Upper lobe of left lung (tissue), 6 donors: ENCODE measurements around the gene MYDGF. TPM values are rescaled to one million over a fixed set of nuclear protein-coding genes. Genes with fewer than 3 reads are reported as not detected.

Experiments used
- ATAC-seq, 2 donors: fragments of 200-7000 bp; cut with Tn5 transposase; one replicate each; pipeline ENCODE4 v1.9.1; 2022; ENCODE audit warnings: mild to moderate bottlenecking in 2 of 2, moderate library complexity in 2 of 2; ENCODE audit not compliant: low FRiP score in 2 of 2
- DNase-seq, 2 donors: peaks; one replicate each; pipeline ENCODE4 v3.0.0-alpha.2; 2019 to 2020
- H3K27ac ChIP-seq, 4 donors: fragments of 200-600 bp; sonication (generic); one replicate each; pipeline ENCODE4 v1.5.1; 2016 to 2019
- H3K27me3 ChIP-seq, 4 donors: fragments of 200-600 bp; sonication (generic); one replicate each; pipeline ENCODE4 v1.5.1; 2017 to 2019
- H3K36me3 ChIP-seq, 4 donors: fragments of 200-600 bp; sonication (generic); one replicate each; pipeline ENCODE4 v1.5.1; 2016 to 2019
- H3K4me1 ChIP-seq, 4 donors: fragments of 200-600 bp; sonication (generic); one replicate each; pipeline ENCODE4 v1.5.1; 2018 to 2019
- H3K4me3 ChIP-seq, 4 donors: fragments of 200-600 bp; sonication (generic); one replicate each; pipeline ENCODE4 v1.5.1; 2017 to 2019; ENCODE audit warnings: mild to moderate bottlenecking in 2 of 4, moderate library complexity in 1 of 4
- H3K9me3 ChIP-seq, 4 donors: fragments of 200-600 bp; sonication (generic); one replicate each; pipeline ENCODE4 v1.5.1; 2018 to 2019
- EP300 ChIP-seq, 4 donors: sonication (generic); formaldehyde crosslinking; IDR thresholded peaks; one replicate each; pipeline ENCODE4 v1.5.1; 2017; ENCODE audit warnings: antibody characterized with exemption in 4 of 4, control low read depth in 2 of 4
- POLR2A ChIP-seq, 4 donors: fragments of 450-650 bp; IDR thresholded peaks; one replicate each; pipeline ENCODE4 v1.5.1; 2016 to 2017; ENCODE audit warnings: antibody characterized with exemption in 4 of 4, mild to moderate bottlenecking in 2 of 4
- POLR2AphosphoS5 ChIP-seq, 2 donors: sonication (generic); formaldehyde crosslinking; IDR thresholded peaks; one replicate each; pipeline ENCODE4 v1.5.1; 2017; ENCODE audit warnings: antibody characterized with exemption in 2 of 2
- WGBS, 2 donors: methylation state at CpG; one replicate each; pipeline ENCODE4 v1.1.5; 2017 to 2018; 5-methylcytosine and 5-hydroxymethylcytosine counted together
- total RNA-seq, 6 donors: library from RNA; depleted of rRNA in 4 of 6; stranded (reverse); fragments of >200 nt in 4 of 6; gene quantifications; one replicate each; pipeline versions ENCODE4 v1.1.0 to v1.2.1, GENCODE V29; 2016 to 2021
- TF ChIP-seq, protein P1 (sequence below), 6 experiments: fragments of 450-650 bp in 4 of 6; fragments of 200-600 bp in 2 of 6; sonication (generic) in 2 of 6; IDR thresholded peaks; one replicate each; pipeline ENCODE4 v1.5.1; 2016 to 2019; ENCODE audit warnings: antibody characterized with exemption in 6 of 6
- donor health status: DM: no; HTN: no; CAD: no; lungs with moderate emphysema.
- donor health status: DM: no; HTN: yes; CAD: no; lungs with severe emphysema.

Gene MYDGF
- total RNA-seq, 6 donors from 2014 or later, result 6.3 to 121 (median 67.1) TPM

GRCh38 chr19:4694211-4694987 lies 24.3 kb upstream of the MYDGF start:
- Histone ChIP-seq H3K9me3 (no peaks in the 10 kb centered on the region), H3K4me1 (peaks cover 0 to 8% (median 0%) of the 10 kb centered on the region in 4 donors), H3K4me3 (no peak overlapping the region), H3K27me3 (no peaks in the 10 kb centered on the region), H3K27ac (peak overlapping the region in 2 of 4 donors; percentile 1 to 71), H3K36me3 (peaks cover 43 to 94% (median 83%) of the 10 kb centered on the region in 4 donors)
- TF ChIP-seq EP300 (IDR thresholded peaks at IDR 0.05), result no peak
- peak in 1 of 4 donors; percentile 52 for TF ChIP-seq POLR2A (IDR thresholded peaks at IDR 0.05)
- DNase-seq (no peak), ATAC-seq (no peak)
- WGBS, 2 donors, result 91 to 96% methylated on average over 7 to 22 of the region's 22 CpGs

DNA sequence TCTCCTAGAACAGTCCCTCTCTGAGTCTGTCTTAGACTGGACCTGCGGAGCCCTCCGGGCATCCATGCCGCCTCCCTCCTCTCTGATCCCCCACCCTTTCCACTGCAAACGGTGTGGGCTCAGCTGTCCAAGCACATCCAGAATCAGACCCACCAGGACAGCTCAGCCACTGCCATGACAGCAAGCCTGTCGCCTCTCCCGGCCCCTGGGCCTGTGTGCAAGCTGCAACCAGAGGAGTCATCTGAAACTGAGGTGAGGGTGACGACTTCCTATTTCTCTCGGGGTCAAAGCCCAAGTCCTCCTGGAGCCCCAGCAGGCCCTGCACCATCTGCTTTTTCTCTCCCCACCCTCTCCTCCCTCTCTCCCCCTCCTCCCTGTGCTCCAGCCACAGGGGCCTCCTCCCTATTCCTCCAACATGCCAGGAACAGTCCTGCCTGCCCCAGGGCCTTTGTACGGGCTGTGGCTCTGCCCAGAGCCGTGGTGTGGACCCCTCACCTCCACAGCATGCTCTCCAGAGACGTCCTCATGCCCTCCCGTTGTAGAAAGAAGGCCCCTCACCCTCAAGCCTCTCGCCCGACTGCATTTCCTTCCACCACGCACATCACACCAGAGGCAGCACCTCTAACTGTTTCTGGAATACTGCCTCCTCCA lies 23.5 kb upstream of the MYDGF start:
- Histone ChIP-seq H3K36me3 (peaks cover 49 to 95% (median 86%) of the 10 kb centered on the region in 4 donors), H3K27ac (peak overlapping the region in 2 of 4 donors; percentile 1 to 71), H3K27me3 (no peaks in the 10 kb centered on the region), H3K9me3 (no peaks in the 10 kb centered on the region), H3K4me3 (no peak overlapping the region), H3K4me1 (peaks cover 0 to 8% (median 0%) of the 10 kb centered on the region in 4 donors)
- TF ChIP-seq POLR2AphosphoS5 (IDR thresholded peaks at IDR 0.05) (no peak), POLR2A (IDR thresholded peaks at IDR 0.05) (peak in 1 of 4 donors; percentile 29)
- DNase-seq (no peak), ATAC-seq (no peak)
- 95% methylated on average over 15 of the region's 15 CpGs for WGBS, 2 donors

GRCh38 chr19:4693078-4693350 lies 22.9 kb upstream of the MYDGF start:
- Histone ChIP-seq H3K4me3 (no peak overlapping the region), H3K9me3 (no peaks in the 10 kb centered on the region), H3K4me1 (peaks cover 0 to 8% (median 0%) of the 10 kb centered on the region in 4 donors), H3K27ac (peak overlapping the region in 1 of 4 donors; percentile 71), H3K27me3 (no peaks in the 10 kb centered on the region), H3K36me3 (peaks cover 53 to 95% (median 86%) of the 10 kb centered on the region in 4 donors)
- TF ChIP-seq EP300 (IDR thresholded peaks at IDR 0.05), result no peak
- TF ChIP-seq POLR2A (IDR thresholded peaks at IDR 0.05), result no peak
- TF ChIP-seq POLR2AphosphoS5 (IDR thresholded peaks at IDR 0.05), result no peak
- TF ChIP-seq, protein P1, sequence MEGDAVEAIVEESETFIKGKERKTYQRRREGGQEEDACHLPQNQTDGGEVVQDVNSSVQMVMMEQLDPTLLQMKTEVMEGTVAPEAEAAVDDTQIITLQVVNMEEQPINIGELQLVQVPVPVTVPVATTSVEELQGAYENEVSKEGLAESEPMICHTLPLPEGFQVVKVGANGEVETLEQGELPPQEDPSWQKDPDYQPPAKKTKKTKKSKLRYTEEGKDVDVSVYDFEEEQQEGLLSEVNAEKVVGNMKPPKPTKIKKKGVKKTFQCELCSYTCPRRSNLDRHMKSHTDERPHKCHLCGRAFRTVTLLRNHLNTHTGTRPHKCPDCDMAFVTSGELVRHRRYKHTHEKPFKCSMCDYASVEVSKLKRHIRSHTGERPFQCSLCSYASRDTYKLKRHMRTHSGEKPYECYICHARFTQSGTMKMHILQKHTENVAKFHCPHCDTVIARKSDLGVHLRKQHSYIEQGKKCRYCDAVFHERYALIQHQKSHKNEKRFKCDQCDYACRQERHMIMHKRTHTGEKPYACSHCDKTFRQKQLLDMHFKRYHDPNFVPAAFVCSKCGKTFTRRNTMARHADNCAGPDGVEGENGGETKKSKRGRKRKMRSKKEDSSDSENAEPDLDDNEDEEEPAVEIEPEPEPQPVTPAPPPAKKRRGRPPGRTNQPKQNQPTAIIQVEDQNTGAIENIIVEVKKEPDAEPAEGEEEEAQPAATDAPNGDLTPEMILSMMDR (IDR thresholded peaks at IDR 0.05), result no peak
- ATAC-seq, result no peak
- WGBS, 2 donors, result 94 to 100% methylated on average over 1 to 7 of the region's 7 CpGs
- DNase-seq, result no peak

DNA sequence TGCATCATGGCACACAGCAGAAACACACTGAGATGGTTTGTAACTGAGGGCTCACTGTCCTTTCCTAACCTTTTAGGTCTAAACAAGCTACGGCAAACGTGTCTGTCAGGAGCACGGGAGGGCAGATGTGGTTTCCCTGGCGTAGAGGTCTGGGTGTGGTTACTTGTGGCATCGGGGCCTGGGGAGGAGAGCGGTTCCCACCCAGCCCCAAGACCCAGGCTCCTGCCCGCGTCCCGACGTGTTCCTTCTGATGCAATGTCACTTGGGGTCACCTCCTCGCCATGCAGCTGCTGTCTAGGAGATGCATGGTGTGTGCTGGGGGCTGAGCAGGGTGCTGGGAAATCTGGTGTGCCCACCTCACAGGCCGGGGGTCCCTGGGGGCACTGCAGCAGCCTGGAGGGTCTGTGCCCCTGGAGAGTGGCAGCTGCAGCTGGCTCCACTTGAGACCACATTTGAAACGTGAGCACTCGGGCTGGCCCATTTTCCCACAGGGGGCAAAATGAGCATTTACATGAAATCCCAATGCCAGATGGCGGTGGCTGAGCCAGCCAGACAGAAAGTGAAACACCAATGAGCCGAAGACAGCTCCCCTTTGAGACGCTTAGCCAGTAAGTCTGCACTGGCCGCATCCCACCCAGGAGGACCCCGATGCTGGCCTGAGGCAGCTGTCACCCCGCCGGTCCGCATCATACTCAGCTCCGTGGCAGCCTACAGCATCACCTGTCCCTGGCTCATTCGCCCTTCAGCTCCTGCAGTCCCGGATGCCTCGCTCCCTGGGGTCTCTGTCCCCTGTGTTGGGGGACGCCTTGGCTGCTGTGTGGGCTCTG lies 22.3 kb upstream of the MYDGF start:
- H3K27me3 ChIP-seq, result no peaks in the 10 kb centered on the region
- peak overlapping the region in 1 of 4 donors; percentile 71 for H3K27ac ChIP-seq
- H3K36me3 ChIP-seq, result peaks cover 53 to 95% (median 86%) of the 10 kb centered on the region in 4 donors
- ATAC-seq, result no peak
- peaks cover 0 to 8% (median 0%) of the 10 kb centered on the region in 4 donors for H3K4me1 ChIP-seq
- 83 to 90% methylated on average over 10 to 26 of the region's 27 CpGs for WGBS, 2 donors
- no peak for DNase-seq
- no peaks in the 10 kb centered on the region for H3K9me3 ChIP-seq
- no peak overlapping the region for H3K4me3 ChIP-seq
- TF ChIP-seq POLR2A (IDR thresholded peaks at IDR 0.05) (no peak), EP300 (IDR thresholded peaks at IDR 0.05) (no peak), POLR2AphosphoS5 (IDR thresholded peaks at IDR 0.05) (no peak)
- TF ChIP-seq, protein P1 (IDR thresholded peaks at IDR 0.05), result no peak

GRCh38 chr19:4691373-4691772 lies 21.2 kb upstream of the MYDGF start:
- peak in 1 of 2 donors; percentile 38 for ATAC-seq
- TF ChIP-seq POLR2AphosphoS5 (IDR thresholded peaks at IDR 0.05) (no peak), POLR2A (IDR thresholded peaks at IDR 0.05) (no peak), EP300 (IDR thresholded peaks at IDR 0.05) (no peak)
- TF ChIP-seq, protein P1 (IDR thresholded peaks at IDR 0.05), result no peak
- no peak for DNase-seq
- Histone ChIP-seq H3K27ac (peak overlapping the region in 2 of 4 donors; percentile 42 to 71), H3K9me3 (no peaks in the 10 kb centered on the region), H3K4me1 (peaks cover 0 to 8% (median 0%) of the 10 kb centered on the region in 4 donors), H3K27me3 (no peaks in the 10 kb centered on the region), H3K36me3 (peaks cover 50 to 95% (median 87%) of the 10 kb centered on the region in 4 donors), H3K4me3 (no peak overlapping the region)
- WGBS, 2 donors, result 72 to 88% methylated on average over 9 of the region's 9 CpGs
